K562 (cell line): ENCODE data around the gene HPS4. TPM values are rescaled to one million over a fixed set of nuclear protein-coding genes. Genes with fewer than 3 reads are reported as not detected.

Experiments
- ATAC-seq: fragments of 200-7000 bp; cut with Tn5 transposase; 3 replicates; pipeline ENCODE4 v1.9.1; 2020; ENCODE audit warnings: moderate library complexity
- BruUV-seq: library from RNA; stranded (reverse); fragments of 400-500 nt; replicated peaks from 2 replicates; lab custom pipeline; 2021; lab: Mats Ljungman, UMichigan
- CTCF ChIA-PET: fragments of 300-600 bp; formaldehyde crosslinking; extraction: SDS; loops from one replicate; lab custom pipeline; 2021; ENCODE audit warnings: low intra/inter-chr PET ratio; lab: Yijun Ruan, JAX
- POLR2A ChIA-PET: fragments of 300-600, 350-650 bp; sonication (Branson Sonifier 250); formaldehyde crosslinking; extraction: SDS; loops from one replicate; lab custom pipeline; 2021; ENCODE audit warnings: antibody characterized with exemption, inconsistent platforms; lab: Yijun Ruan, JAX
- DNase-seq, 4 experiments: peaks; one replicate each; pipeline versions ENCODE4 v3.0.0 to v3.0.0-alpha.2; 2011 to 2018; ENCODE audit warnings: low spot score in 3 of 4, mixed read lengths in 3 of 4; ENCODE audit errors: extremely low read depth in 1 of 4
- FAIRE-seq: peaks from 2 replicates; lab custom pipeline; 2011; peaks lifted over from hg19 to GRCh38; lab: Jason Lieb, UNC
- H2AFZ ChIP-seq: 2 replicates; pipeline ENCODE4 v1.6.0; 2011; ENCODE audit warnings: low read depth, low read length, control low read depth, inconsistent platforms
- H3K27ac ChIP-seq: fragments of 200-600 bp; 3 replicates; pipeline ENCODE4 v1.8.0; 2011; ENCODE audit warnings: low read depth, mild to moderate bottlenecking, control low read depth, inconsistent platforms, low read length, moderate library complexity, mixed read lengths; ENCODE audit errors: extremely low read depth
- H3K27me3 ChIP-seq, 2 experiments: fragments of 300-600 bp in 1 of 2; 2 replicates in 1 of 2; 3 replicates in 1 of 2; pipeline versions ENCODE4 v1.6.0 to v1.8.0; 2011; ENCODE audit warnings: inconsistent platforms in 2 of 2, low read length in 2 of 2, mild to moderate bottlenecking in 1 of 2, mixed read lengths in 1 of 2, moderate library complexity in 1 of 2; ENCODE audit not compliant: control insufficient read depth in 2 of 2, insufficient read depth in 2 of 2
- H3K36me3 ChIP-seq: fragments of 300-600 bp; 3 replicates; pipeline ENCODE4 v1.8.0; 2011; ENCODE audit warnings: mild to moderate bottlenecking, low read length, inconsistent platforms; ENCODE audit not compliant: control insufficient read depth, insufficient read depth
- H3K4me1 ChIP-seq, 2 experiments: fragments of 200-600 bp in 1 of 2; replicated peaks in 1 of 2; 2 replicates in 1 of 2; 3 replicates in 1 of 2; pipeline versions ENCODE4 v1.5.1 to v1.8.0; 2011; ENCODE audit warnings: inconsistent platforms in 2 of 2, low read length in 2 of 2, mild to moderate bottlenecking in 1 of 2, mixed read lengths in 1 of 2, moderate library complexity in 1 of 2; ENCODE audit not compliant: control insufficient read depth in 2 of 2, insufficient read depth in 2 of 2
- H3K4me2 ChIP-seq: 2 replicates; pipeline ENCODE4 v1.6.1; 2011; ENCODE audit warnings: low read length, control low read depth, inconsistent platforms, mixed read lengths; ENCODE audit not compliant: insufficient read depth
- H3K4me3 ChIP-seq: fragments of 200-600 bp; sonication (generic), shearing (Covaris generic); 2 replicates; pipeline ENCODE4 v1.5.1; 2016; ENCODE audit warnings: control low read depth, inconsistent platforms
- H3K79me2 ChIP-seq: fragments of 200-600 bp; 3 replicates; pipeline ENCODE4 v1.8.0; 2011; ENCODE audit warnings: low read length, inconsistent platforms; ENCODE audit not compliant: control insufficient read depth, insufficient read depth
- H3K9ac ChIP-seq, 2 experiments: 2 replicates each; pipeline versions ENCODE4 v1.6.0 to v1.6.1; 2011; ENCODE audit warnings: low read depth in 2 of 2, low read length in 2 of 2, control low read depth in 1 of 2, inconsistent platforms in 1 of 2, mild to moderate bottlenecking in 1 of 2, mixed read lengths in 1 of 2; ENCODE audit not compliant: insufficient read depth in 1 of 2
- H3K9me1 ChIP-seq: one replicate; pipeline ENCODE4 v1.6.0; 2011; ENCODE audit warnings: inconsistent platforms, mild to moderate bottlenecking, low read length, moderate library complexity; ENCODE audit not compliant: control insufficient read depth, insufficient read depth
- H3K9me3 ChIP-seq: replicated peaks from 2 replicates; pipeline ENCODE4 v1.5.1; 2011; ENCODE audit warnings: low read depth, low read length, inconsistent platforms; ENCODE audit not compliant: control insufficient read depth, insufficient read depth
- H4K20me1 ChIP-seq: replicated peaks from 2 replicates; pipeline ENCODE4 v1.6.1; 2011; ENCODE audit warnings: low read length, inconsistent platforms, mixed read lengths; ENCODE audit not compliant: control insufficient read depth, insufficient read depth
- ARID2 ChIP-seq: fragments of 450-650 bp; IDR thresholded peaks from 2 replicates; pipeline ENCODE4 v1.6.1; 2017; ENCODE audit warnings: antibody characterized with exemption, mild to moderate bottlenecking
- GATAD2A ChIP-seq: fragments of 450-650 bp; IDR thresholded peaks from 2 replicates; pipeline ENCODE4 v1.6.1; 2017
- HDAC1 ChIP-seq, 2 experiments: fragments of 450-650 bp; IDR thresholded peaks; 2 replicates each; pipeline ENCODE4 v1.6.1; 2016 to 2017; ENCODE audit warnings: inconsistent platforms in 1 of 2, mild to moderate bottlenecking in 1 of 2, moderate library complexity in 1 of 2
- KLF13 ChIP-seq: fragments of 450-650 bp; IDR thresholded peaks from 2 replicates; pipeline ENCODE4 v1.6.1; 2016; ENCODE audit warnings: missing genetic modification characterization, low read depth, mild to moderate bottlenecking, missing compliant biosample characterization, moderate library complexity, borderline replicate concordance
- NFIX ChIP-seq: fragments of 250-450 bp; sonication (Bioruptor Pico); IDR thresholded peaks from 2 replicates; pipeline ENCODE4 v1.4.0; 2020; ENCODE audit warnings: low read depth, mild to moderate bottlenecking, moderate library complexity
- NR2C1 ChIP-seq, 2 experiments: fragments of 450-650 bp; IDR thresholded peaks; 2 replicates each; pipeline ENCODE4 v1.6.1; 2017; ENCODE audit warnings: mild to moderate bottlenecking in 2 of 2, antibody characterized with exemption in 1 of 2, inconsistent platforms in 1 of 2, missing compliant biosample characterization in 1 of 2, missing genetic modification characterization in 1 of 2
- NR2C2 ChIP-seq, 2 experiments: fragments of 200-800 bp in 1 of 2; sonication (Bioruptor generic) in 1 of 2; sonication (generic) in 1 of 2; formaldehyde crosslinking in 1 of 2; IDR thresholded peaks; 2 replicates each; pipeline versions ENCODE4 v1.6.1 to v1.8.0; 2016 to 2022; ENCODE audit warnings: mild to moderate bottlenecking in 1 of 2, missing compliant biosample characterization in 1 of 2, missing genetic modification characterization in 1 of 2, missing genetic modification reagents in 1 of 2
- NUFIP1 ChIP-seq: fragments of 450-650 bp; IDR thresholded peaks from 2 replicates; pipeline ENCODE4 v1.6.1; 2018; ENCODE audit not compliant: partially characterized antibody
- ZMIZ1 ChIP-seq, 2 experiments: fragments of 150-350 bp in 1 of 2; IDR thresholded peaks; 2 replicates each; pipeline ENCODE4 v1.6.1; 2012 to 2016; ENCODE audit warnings: low read depth in 2 of 2, low read length in 2 of 2, mild to moderate bottlenecking in 1 of 2, moderate library complexity in 1 of 2
- WGBS: fragments of 100-300 bp; shearing (Covaris generic); methylation state at CpG from one replicate; pipeline ENCODE4 v1.1.6; 2016; ENCODE audit warnings: low coverage, mixed read lengths; ENCODE audit not compliant: insufficient coverage; ENCODE audit errors: missing lambda C conversion rate; 5-methylcytosine and 5-hydroxymethylcytosine counted together
- in situ Hi-C: fragments of 300-500 bp; cut with MboI; formaldehyde crosslinking; loops from 4 replicates; pipeline ENCODE4 v1.15.0; 2018; ENCODE audit warnings: inconsistent platforms, mixed read lengths
- intact Hi-C: fragments of 100-400 bp; cut with micrococcal nuclease; formaldehyde crosslinking; loops from 2 replicates; pipeline ENCODE4 v1.14.2; 2022
- polyA plus RNA-seq, 8 experiments: library from polyadenylated mRNA; depleted of rRNA in 4 of 8; stranded (reverse) in 5 of 8; unstranded in 3 of 8; fragments of >200 nt; fragmentation: Nextera tagmentation in 2 of 8; fragmentation: Illumina TruSeq in 1 of 8; extraction: Ambion mirVana in 2 of 8; extraction: Trizol in 1 of 8; gene quantifications; 2 replicates each; pipeline versions ENCODE4 v1.2.1 to v1.2.3, GENCODE V29; 2011 to 2014; ENCODE audit warnings: inconsistent platforms in 1 of 8, missing spikeins in 1 of 8
- total RNA-seq, 7 experiments: library from RNA; depleted of rRNA in 6 of 7; stranded (reverse); fragments of >200 nt in 6 of 7; fragmentation: Illumina TruSeq in 2 of 7; extraction: Trizol in 2 of 7; gene quantifications; 2 replicates each; pipeline versions ENCODE4 v1.2.1 to v1.2.3, GENCODE V29; 2011 to 2021; ENCODE audit warnings: low replicate concordance in 1 of 7
- TF ChIP-seq, protein P1 (sequence below): sonication (generic); formaldehyde crosslinking; IDR thresholded peaks from 2 replicates; pipeline ENCODE4 v1.4.0; 2020; ENCODE audit warnings: mild to moderate bottlenecking, missing genetic modification reagents

HPS4 gene
- total and polyA plus RNA-seq, 9 of the 15 experiments (the other 6 are each of a cell fraction or from before 2014, with no cell fraction given) = 12.8 to 29.2 (median 25.3) TPM

DNA sequence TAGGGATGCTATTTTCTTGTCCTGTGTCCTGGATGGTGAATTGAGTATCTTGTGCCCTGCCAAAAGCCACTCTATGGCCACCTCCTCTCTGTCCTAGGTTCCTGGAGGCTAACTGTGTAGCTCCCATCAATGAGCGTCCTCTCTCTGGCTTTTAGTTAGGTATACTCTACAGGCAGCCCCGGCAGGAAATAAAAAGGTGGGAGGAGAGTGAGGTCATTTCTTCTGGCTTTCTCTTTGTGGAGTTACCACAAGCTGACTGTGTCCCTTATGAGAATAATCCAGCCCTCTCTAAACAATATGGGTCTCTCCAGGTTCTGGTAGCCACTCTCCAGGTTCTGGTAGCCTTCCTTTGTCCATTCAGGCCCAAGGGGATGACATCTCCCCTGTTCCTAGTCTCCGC lies 66.2 kb downstream of the HPS4 start:
- CTCF ChIA-PET = no interaction called here
- no peak for TF ChIP-seq NUFIP1
- TF ChIP-seq ZMIZ1 (IDR thresholded peaks at IDR 0.05; ENCODE audit: low read depth in 2 of 2, low read length in 2 of 2) = no peak
- TF ChIP-seq, protein P1, sequence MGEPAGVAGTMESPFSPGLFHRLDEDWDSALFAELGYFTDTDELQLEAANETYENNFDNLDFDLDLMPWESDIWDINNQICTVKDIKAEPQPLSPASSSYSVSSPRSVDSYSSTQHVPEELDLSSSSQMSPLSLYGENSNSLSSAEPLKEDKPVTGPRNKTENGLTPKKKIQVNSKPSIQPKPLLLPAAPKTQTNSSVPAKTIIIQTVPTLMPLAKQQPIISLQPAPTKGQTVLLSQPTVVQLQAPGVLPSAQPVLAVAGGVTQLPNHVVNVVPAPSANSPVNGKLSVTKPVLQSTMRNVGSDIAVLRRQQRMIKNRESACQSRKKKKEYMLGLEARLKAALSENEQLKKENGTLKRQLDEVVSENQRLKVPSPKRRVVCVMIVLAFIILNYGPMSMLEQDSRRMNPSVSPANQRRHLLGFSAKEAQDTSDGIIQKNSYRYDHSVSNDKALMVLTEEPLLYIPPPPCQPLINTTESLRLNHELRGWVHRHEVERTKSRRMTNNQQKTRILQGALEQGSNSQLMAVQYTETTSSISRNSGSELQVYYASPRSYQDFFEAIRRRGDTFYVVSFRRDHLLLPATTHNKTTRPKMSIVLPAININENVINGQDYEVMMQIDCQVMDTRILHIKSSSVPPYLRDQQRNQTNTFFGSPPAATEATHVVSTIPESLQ (CRISPR knock-in tag) = no peak
- no peak for TF ChIP-seq KLF13 (tag)
- no peak for TF ChIP-seq HDAC1 (IDR thresholded peaks at IDR 0.05)
- TF ChIP-seq NR2C1 (IDR thresholded peaks at IDR 0.05) = no peak
- no peak for TF ChIP-seq NR2C1 (tag; IDR thresholded peaks at IDR 0.05)
- no peak for TF ChIP-seq ARID2
- no peak for TF ChIP-seq GATAD2A
- no peak for TF ChIP-seq NR2C2 (CRISPR knock-in tag; IDR thresholded peaks at IDR 0.05)
- no peak for TF ChIP-seq NR2C2 (tag; IDR thresholded peaks at IDR 0.05)
- TF ChIP-seq NFIX (CRISPR knock-in tag) = no peak
- H4K20me1 ChIP-seq = no peaks in the 10 kb centered on the region
- in situ Hi-C loops = no loop called here
- H3K79me2 ChIP-seq = no peaks in the 10 kb centered on the region
- H3K4me2 ChIP-seq = no peak overlapping the region
- intact Hi-C loops = no loop called here
- DNase-seq (no peak), ATAC-seq (no peak), FAIRE-seq (no peak)
- H2AFZ ChIP-seq = no peak overlapping the region
- no peak overlapping the region for H3K9ac ChIP-seq
- H3K9me1 ChIP-seq = no peaks in the 10 kb centered on the region
- no peaks in the 10 kb centered on the region for H3K36me3 ChIP-seq
- POLR2A ChIA-PET = no interaction called here
- BruUV-seq = no TSS peak
- no peaks in the 10 kb centered on the region for H3K4me1 ChIP-seq
- no peaks in the 10 kb centered on the region for H3K9me3 ChIP-seq
- no peak overlapping the region for H3K4me3 ChIP-seq
- no peak overlapping the region for H3K27ac ChIP-seq
- WGBS = 19% methylated on average over 2 of the region's 3 CpGs
- H3K27me3 ChIP-seq = 0 out of 5 replicates have a peak, but pooled peaks cover 2 to 4% of the 10 kb centered on the region in 2 experiments
